GM12801 (cell line): ENCODE data around the gene VEGFA.

Experiments
- CTCF ChIP-seq: IDR thresholded peaks from one replicate; pipeline ENCODE4 v1.5.1; 2011; ENCODE audit warnings: control low read depth; ENCODE audit not compliant: insufficient read length; ENCODE audit errors: extremely low read depth

Gene VEGFA

GRCh38 chr6:43735642-43736199, 34.3 kb upstream of the VEGFA start:
- no peak for TF ChIP-seq CTCF

GRCh38 chr6:43736211-43736786, 33.7 kb upstream of the VEGFA start:
- TF ChIP-seq CTCF, result no peak

GRCh38 chr6:43736844-43737243, 33.2 kb upstream of the VEGFA start:
- TF ChIP-seq CTCF, result no peak

- TF ChIP-seq CTCF, result no peak
These were observed 32.5 kb upstream of the VEGFA start for GRCh38 chr6:43737272-43738081.

GRCh38 chr6:43738267-43738676, 31.7 kb upstream of the VEGFA start:
- no peak for TF ChIP-seq CTCF

GRCh38 chr6:43738877-43739641, 31.0 kb upstream of the VEGFA start:
- no peak for TF ChIP-seq CTCF

GRCh38 chr6:43739642-43740091, 30.3 kb upstream of the VEGFA start:
- no peak for TF ChIP-seq CTCF
